OCI-LY1 (cell line): ENCODE measurements around the gene CD4.

Source experiments
- H2AFZ ChIP-seq: fragments of 200-600 bp; sonication (generic), shearing (Covaris generic); 2 replicates; pipeline ENCODE4 v1.6.0; 2014; ENCODE audit warnings: antibody characterized with exemption, mild to moderate bottlenecking, low read length
- H3F3A ChIP-seq: fragments of 200-600 bp; sonication (generic), shearing (Covaris generic); 2 replicates; pipeline ENCODE4 v1.6.0; 2014; ENCODE audit warnings: mild to moderate bottlenecking, antibody characterized with exemption, low read length, moderate library complexity; ENCODE audit not compliant: insufficient read depth
- H3K27ac ChIP-seq: fragments of 200-600 bp; sonication (generic); 2 replicates; pipeline ENCODE4 v1.5.1; 2014; ENCODE audit warnings: low read length, mixed run types, mild to moderate bottlenecking, low read depth; ENCODE audit not compliant: poor library complexity, severe bottlenecking
- H3K27me3 ChIP-seq: fragments of 200-600 bp; sonication (generic); 2 replicates; pipeline ENCODE4 v1.6.0; 2014; ENCODE audit warnings: antibody characterized with exemption, mild to moderate bottlenecking, low read length, moderate library complexity; ENCODE audit not compliant: insufficient read depth
- H3K36me3 ChIP-seq: fragments of 200-600 bp; sonication (generic); 2 replicates; pipeline ENCODE4 v1.6.1; 2014; ENCODE audit warnings: mild to moderate bottlenecking, antibody characterized with exemption, low read length, moderate library complexity, mixed read lengths; ENCODE audit not compliant: insufficient read depth
- H3K4me1 ChIP-seq: fragments of 200-600 bp; sonication (generic); 2 replicates; pipeline ENCODE4 v1.5.1; 2014; ENCODE audit warnings: mild to moderate bottlenecking, low read length, moderate library complexity; ENCODE audit not compliant: insufficient read depth, severe bottlenecking
- H3K4me2 ChIP-seq: fragments of 200-600 bp; sonication (generic), shearing (Covaris generic); 2 replicates; pipeline ENCODE4 v1.6.1; 2014; ENCODE audit warnings: low read length
- H3K4me3 ChIP-seq: fragments of 200-600 bp; sonication (generic); 2 replicates; pipeline ENCODE4 v1.5.1; 2014; ENCODE audit warnings: low read length, low read depth, mild to moderate bottlenecking, mixed read lengths; ENCODE audit not compliant: poor library complexity, severe bottlenecking
- H3K79me2 ChIP-seq: fragments of 200-600 bp; shearing (Covaris generic); 2 replicates; pipeline ENCODE4 v1.6.1; 2016; ENCODE audit warnings: mixed run types, low read length, mixed read lengths; ENCODE audit not compliant: insufficient read depth
- H3K9ac ChIP-seq: fragments of 200-600 bp; sonication (generic), shearing (Covaris generic); 2 replicates; pipeline ENCODE4 v1.6.1; 2014; ENCODE audit warnings: mild to moderate bottlenecking, low read length, mixed read lengths
- H3K9me2 ChIP-seq: fragments of 200-600 bp; sonication (generic), shearing (Covaris generic); 2 replicates; pipeline ENCODE4 v1.6.1; 2014; ENCODE audit warnings: low read depth, mild to moderate bottlenecking, low read length, mixed read lengths
- H3K9me3 ChIP-seq: fragments of 200-600 bp; shearing (Covaris generic); 2 replicates; pipeline ENCODE4 v1.6.1; 2014; ENCODE audit warnings: low read length, mixed read lengths
- H4K20me1 ChIP-seq: fragments of 200-600 bp; sonication (generic), shearing (Covaris generic); 2 replicates; pipeline ENCODE4 v1.6.0; 2016; ENCODE audit warnings: mild to moderate bottlenecking, low read length; ENCODE audit not compliant: insufficient read depth
- CTCF ChIP-seq: fragments of 200-600 bp; sonication (generic), shearing (Covaris generic); IDR thresholded peaks from 2 replicates; pipeline ENCODE4 v1.5.1; 2017; ENCODE audit warnings: mild to moderate bottlenecking, antibody characterized with exemption, low read length, moderate library complexity, mixed read lengths
- EZH2 ChIP-seq: fragments of 200-600 bp; sonication (generic), shearing (Covaris generic); IDR thresholded peaks from 2 replicates; pipeline ENCODE4 v1.8.0; 2017; ENCODE audit warnings: borderline replicate concordance, mixed run types, mild to moderate bottlenecking, antibody characterized with exemption, low read length, moderate library complexity, mixed read lengths

CD4 gene

DNA sequence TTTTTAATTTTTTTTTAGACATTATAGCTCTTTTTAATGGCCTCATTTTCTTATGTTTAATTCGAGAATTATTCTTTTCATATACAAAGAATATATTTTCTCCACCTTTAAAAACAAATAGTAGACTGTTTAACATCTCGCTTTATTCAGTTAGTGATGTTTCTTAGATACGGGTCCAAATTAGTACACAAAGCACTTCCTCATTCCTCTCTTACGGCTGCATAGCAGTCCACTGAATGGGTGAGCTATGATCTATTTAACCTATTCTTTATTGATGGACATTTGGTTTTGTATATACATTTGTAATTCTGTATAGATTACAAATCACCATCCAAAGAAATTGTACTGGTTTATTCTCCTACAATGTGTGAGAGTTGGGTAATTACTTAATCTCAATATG, 24.0 kb downstream of the CD4 start:
- H3K9ac ChIP-seq, result no peak overlapping the region
- no peak overlapping the region for H3K4me3 ChIP-seq

DNA sequence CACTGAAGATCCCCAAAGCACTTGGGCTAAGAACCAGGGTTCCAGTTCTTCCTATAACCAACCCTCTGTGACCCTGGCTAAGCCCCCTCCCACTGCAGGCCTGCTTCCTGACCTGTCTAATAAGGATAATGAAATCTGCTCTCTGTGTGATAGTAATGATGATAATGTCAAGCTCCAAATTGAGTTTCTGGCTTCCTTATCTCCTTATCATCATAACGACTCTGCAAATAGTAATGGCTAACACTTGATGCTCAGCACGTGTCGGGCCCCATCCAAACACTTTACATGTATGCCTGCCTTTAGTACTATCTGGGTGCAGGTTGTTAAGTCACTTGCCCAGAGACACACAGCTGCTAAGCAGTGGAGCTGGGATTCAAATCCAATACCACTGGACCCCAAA, 27.3 kb downstream of the CD4 start:
- TF ChIP-seq CTCF (no peak), EZH2 (no peak)
- Histone ChIP-seq H3K27ac (no peak overlapping the region), H3K9ac (no peak overlapping the region), H3F3A (no peaks in the 10 kb centered on the region), H3K4me1 (peaks cover 9% of the 10 kb centered on the region), H3K9me3 (no peaks in the 10 kb centered on the region), H3K27me3 (peaks cover 4% of the 10 kb centered on the region; the same call in 1 of the 2 replicates), H3K4me3 (no peak overlapping the region), H4K20me1 (no peaks in the 10 kb centered on the region), H3K36me3 (no peaks in the 10 kb centered on the region), H3K79me2 (no peaks in the 10 kb centered on the region), H3K9me2 (no peaks in the 10 kb centered on the region), H2AFZ (no peak overlapping the region), H3K4me2 (no peak overlapping the region)

More for the DNA sequence above, 24.0 kb downstream of the CD4 start:
- Histone ChIP-seq H3K9me3 (no peaks in the 10 kb centered on the region), H3K36me3 (no peaks in the 10 kb centered on the region), H3K27me3 (peaks cover 4% of the 10 kb centered on the region; the same call in 1 of the 2 replicates), H2AFZ (no peak overlapping the region), H3F3A (no peaks in the 10 kb centered on the region), H3K79me2 (no peaks in the 10 kb centered on the region), H4K20me1 (no peaks in the 10 kb centered on the region), H3K4me1 (peaks cover 9% of the 10 kb centered on the region), H3K4me2 (no peak overlapping the region), H3K27ac (no peak overlapping the region), H3K9me2 (no peaks in the 10 kb centered on the region)
- TF ChIP-seq EZH2 (no peak), CTCF (no peak)

GRCh38 chr12:6817098-6817497, 27.8 kb downstream of the CD4 start:
- H3K79me2 ChIP-seq, result no peaks in the 10 kb centered on the region
- H2AFZ ChIP-seq, result no peak overlapping the region
- H4K20me1 ChIP-seq, result no peaks in the 10 kb centered on the region
- H3K4me3 ChIP-seq, result no peak overlapping the region
- no peaks in the 10 kb centered on the region for H3K9me2 ChIP-seq
- no peak overlapping the region for H3K9ac ChIP-seq
- H3K27ac ChIP-seq, result no peak overlapping the region
- H3K4me1 ChIP-seq, result peaks cover 9% of the 10 kb centered on the region
- H3K36me3 ChIP-seq, result no peaks in the 10 kb centered on the region
- H3K9me3 ChIP-seq, result no peaks in the 10 kb centered on the region
- no peaks in the 10 kb centered on the region for H3F3A ChIP-seq
- TF ChIP-seq CTCF (no peak), EZH2 (no peak)
- no peak overlapping the region for H3K4me2 ChIP-seq
- H3K27me3 ChIP-seq, result peaks cover 4% of the 10 kb centered on the region; the same call in 1 of the 2 replicates
